GM19351 (cell line): ENCODE data around the gene REXO4.
A peak's percentile ranks its signal among the peaks of the same experiment; 100 is the strongest.

Experiments used
- ATAC-seq: cut with Tn5 transposase; IDR thresholded peaks from one replicate; pipeline ENCODE4 v1.9.1; 2021; ENCODE audit warnings: mild to moderate bottlenecking, moderate library complexity; ENCODE audit not compliant: unreplicated experiment

Gene REXO4

GRCh38 chr9:133369933-133370332, 47.9 kb downstream of the REXO4 start:
- ATAC-seq: no peak

GRCh38 chr9:133369422-133369821, 48.4 kb downstream of the REXO4 start:
- ATAC-seq: no peak

DNA sequence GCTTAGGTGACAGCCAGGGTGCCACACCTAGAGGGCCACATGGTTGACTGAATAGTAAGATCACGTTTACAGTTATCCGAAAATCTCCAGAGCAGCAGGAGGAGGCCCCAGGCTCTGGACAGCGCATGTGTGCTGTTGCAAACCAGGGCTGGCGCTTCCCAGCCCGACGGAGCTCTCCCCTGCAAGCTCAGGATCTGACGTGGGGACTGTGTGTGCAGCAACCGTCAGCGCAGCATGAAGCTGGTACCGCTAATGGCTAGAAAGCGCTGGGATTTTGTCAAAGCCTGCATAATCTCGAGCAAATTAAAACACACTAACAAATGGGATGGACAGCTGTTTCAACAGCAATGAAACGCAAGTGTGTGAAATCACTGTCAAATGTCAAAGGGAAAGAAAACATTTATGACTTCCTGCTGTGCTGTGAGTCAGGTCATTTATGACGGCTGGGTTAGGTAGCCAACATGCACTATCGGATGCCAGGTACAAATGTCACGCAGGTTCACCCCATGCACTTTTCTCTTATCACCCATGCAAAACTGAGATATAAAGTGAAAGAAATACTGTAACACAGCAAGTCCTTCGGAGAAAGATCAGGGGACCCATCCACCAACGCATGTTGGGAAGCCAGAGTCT, 49.4 kb downstream of the REXO4 start:
- ATAC-seq: no peak

GRCh38 chr9:133367778-133368177, 50.0 kb downstream of the REXO4 start:
- ATAC-seq: no peak

GRCh38 chr9:133367221-133367620, 50.6 kb downstream of the REXO4 start:
- no peak for ATAC-seq

DNA sequence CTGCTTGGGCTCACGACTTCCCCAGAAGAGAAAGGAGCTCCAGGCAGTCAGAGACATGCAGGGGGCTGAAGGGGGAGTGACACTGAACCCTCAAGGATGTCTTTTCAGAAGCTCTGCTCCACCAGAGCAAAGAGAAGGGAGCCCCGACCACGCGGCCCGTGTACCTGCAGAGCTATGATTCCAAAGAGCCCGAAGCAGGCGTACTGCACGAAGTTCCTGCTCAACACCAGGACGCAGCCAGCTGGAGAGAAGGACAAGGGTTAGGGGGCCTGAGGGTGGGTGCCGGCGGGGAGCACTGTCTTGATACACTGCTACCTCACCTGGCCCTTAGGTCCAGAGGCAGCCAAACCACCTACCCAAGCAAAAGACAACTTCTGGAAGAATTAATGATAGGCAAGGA, 51.4 kb downstream of the REXO4 start:
- no peak for ATAC-seq

GRCh38 chr9:133362359-133363044, 55.3 kb downstream of the REXO4 start:
- ATAC-seq: no peak

DNA sequence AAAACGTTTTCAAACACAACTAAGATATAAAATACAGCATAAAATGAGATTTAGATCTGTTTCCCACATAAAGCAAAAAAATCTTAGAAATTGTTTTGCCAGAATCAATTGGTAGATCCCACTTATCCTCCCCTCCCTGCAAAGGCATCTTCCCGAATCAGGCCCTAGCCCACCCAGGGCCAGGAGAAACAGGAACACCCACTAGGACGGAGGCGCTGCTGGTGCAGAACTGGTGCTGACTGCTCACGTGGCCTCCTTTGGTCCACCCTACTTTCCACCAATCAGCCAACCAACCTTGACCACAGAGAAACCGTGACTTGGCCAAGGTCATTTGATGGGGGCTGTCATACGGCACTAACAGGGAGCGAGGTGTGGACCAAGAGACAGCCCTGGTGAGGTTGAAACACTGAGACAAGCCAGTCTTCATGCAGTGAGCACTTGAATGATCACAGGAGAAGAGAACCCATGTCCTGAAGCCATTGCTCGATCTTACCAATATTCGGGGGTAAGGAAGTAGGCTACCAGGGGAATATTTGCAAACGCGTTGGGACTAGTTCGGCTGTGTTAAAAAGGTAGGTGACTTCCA, 56.2 kb downstream of the REXO4 start:
- ATAC-seq: no peak

DNA sequence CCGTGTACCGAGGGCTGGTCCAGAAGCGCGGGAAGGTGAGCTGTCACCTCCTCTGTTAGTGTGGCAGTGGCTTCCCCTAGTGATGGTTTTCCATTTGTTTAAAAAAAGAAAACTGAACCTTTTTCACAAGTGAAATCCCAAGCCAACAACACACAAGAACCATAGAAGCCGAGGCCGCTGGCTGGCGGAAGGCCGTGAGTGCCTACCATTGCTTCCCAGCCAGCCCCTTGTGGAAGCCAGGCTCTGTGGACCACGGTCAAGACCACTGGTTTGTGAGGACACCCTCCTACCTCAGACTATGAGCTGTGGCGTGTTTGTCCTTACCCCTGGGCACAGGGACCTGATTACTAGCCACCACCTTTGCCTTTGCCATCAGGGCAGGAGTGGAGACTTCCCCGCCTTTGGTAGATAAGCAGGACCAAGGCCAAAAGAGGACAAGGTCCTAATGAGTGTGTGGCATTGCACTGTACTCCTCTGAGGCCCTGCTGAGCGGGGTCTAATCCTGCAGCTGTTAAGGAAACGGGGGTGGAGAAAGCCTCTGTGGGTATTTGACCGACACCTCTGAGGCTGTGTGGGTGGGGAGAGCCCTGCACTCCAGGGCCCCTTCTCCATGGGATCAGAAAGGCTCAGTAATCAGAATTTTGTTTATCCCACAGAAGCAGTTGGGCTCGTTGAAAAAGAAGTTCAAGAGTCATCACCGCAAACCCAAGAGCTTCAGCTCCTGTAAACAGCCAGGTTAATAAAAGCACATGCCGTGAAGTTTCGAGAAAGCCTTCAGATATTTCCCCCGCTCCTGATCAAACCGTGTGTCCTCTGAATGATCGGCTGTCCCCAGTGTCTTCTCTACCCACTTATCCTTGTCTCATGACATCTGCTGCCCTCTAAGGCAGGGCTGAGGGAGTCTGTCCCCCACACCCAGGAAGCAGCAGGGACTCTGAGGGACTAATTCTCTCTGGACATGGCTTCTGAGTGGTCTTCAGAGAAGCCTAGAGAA, 57.1 kb downstream of the REXO4 start:
- no peak for ATAC-seq

DNA sequence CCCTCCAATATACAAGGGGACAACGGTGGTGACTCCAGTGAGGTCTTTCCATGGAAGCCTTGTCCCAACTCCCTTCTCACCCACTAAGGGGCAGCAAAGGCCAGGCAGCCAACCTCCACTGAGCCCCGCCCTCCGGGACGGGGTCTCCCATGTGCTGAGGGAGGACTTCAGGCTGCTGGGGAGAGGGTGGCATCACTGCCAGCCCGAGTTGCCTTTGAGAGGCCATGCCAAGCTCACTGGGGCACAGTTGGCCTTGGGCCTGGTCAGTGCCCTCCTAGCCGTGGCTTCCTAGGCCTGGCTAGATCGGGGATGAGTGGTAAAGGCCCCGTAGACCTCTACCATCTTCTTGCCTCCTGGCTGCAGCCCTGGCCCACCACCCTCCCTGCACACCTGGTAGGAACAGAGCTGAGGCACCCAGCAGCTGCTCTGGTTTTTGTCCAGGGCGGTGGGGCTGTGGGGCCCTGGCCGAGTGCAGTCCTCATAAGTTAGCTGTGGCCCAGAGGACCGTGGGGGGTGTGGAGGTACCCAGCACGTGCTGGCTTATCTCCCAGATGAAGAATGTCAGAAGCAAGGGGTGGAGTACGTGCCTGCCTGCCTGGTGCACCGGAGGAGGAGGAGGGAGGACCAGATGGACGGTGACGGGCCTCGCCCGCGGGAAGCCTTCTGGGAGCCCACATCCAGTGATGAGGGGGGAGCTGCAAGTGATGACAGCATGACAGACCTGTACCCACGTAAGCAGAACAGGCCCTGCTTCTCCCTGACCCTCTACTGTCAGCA, 58.2 kb downstream of the REXO4 start:
- no peak for ATAC-seq

- ATAC-seq: no peak
Measured at GRCh38 chr9:133357656-133358055, 60.2 kb downstream of the REXO4 start.

DNA sequence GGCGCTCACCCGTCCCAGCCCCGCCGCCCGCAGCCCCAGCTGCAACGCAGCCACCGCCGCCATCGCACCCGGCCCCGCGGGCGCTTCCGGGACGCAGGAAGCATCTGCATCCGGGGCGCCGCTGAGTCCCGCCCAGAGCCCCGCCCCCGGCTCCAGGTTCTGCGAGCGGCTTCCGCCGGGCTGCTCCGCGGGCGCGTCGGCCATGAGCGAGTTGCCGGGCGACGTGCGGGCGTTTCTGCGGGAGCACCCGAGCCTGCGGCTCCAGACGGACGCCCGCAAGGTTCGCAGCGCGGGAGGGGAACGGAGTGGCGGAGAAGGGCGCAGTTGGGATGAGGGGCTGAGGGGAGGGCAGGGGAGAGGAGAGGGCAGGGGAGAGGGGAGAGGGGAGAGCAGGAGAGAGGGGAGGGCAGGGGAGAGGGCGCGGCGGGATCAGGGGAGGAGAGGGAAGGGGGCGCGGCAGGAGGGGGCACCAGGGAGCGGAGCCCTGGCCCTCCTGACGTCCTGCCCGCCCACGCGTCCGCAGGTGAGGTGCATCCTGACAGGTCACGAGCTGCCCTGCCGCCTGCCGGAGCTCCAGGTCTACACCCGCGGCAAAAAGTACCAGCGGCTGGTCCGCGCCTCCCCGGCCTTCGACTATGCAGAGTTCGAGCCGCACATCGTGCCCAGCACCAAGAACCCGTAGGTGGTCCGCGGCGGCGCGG, 61.3 kb downstream of the REXO4 start, which contains the start of the genes SURF1 and SURF2:
Gene SURF1 (minus strand): TSS at position 97 of the 701 bp plus-strand sequence. CDS start 34 bp downstream, at position 63.
Gene SURF2 (plus strand): TSS at position 160 of the 701 bp plus-strand sequence. CDS start 43 bp downstream, at position 203.
- ATAC-seq: peak; percentile 79
